ENCODE data around the gene IKBKE.

The IKBKE gene

DNA sequence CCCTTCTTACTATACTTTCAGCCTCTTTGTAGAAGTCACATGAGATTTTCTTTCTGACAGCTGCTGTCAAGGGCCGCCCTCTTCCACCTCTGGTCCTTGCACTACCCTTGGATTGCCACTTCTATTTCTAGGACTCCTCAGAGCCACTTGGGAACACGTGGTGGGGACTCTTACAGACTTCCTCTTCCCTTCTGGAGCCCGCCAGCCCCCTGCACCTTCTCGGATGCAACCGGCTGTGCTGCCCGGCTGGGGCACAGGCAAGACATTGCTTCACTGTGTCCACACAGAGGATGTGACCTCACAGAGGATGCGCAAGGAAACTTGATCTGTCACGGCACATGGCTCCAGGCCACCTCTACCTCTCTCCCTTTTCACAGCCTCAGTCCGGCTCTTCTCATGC, 2.4 kb upstream of the IKBKE start:
- H3K27ac ChIP-seq = no peak overlapping the region
- TF ChIP-seq ZFX (IDR thresholded peaks at IDR 0.05; ENCODE audit: borderline replicate concordance) = no peak
- TF ChIP-seq, protein P1, sequence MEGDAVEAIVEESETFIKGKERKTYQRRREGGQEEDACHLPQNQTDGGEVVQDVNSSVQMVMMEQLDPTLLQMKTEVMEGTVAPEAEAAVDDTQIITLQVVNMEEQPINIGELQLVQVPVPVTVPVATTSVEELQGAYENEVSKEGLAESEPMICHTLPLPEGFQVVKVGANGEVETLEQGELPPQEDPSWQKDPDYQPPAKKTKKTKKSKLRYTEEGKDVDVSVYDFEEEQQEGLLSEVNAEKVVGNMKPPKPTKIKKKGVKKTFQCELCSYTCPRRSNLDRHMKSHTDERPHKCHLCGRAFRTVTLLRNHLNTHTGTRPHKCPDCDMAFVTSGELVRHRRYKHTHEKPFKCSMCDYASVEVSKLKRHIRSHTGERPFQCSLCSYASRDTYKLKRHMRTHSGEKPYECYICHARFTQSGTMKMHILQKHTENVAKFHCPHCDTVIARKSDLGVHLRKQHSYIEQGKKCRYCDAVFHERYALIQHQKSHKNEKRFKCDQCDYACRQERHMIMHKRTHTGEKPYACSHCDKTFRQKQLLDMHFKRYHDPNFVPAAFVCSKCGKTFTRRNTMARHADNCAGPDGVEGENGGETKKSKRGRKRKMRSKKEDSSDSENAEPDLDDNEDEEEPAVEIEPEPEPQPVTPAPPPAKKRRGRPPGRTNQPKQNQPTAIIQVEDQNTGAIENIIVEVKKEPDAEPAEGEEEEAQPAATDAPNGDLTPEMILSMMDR (IDR thresholded peaks at IDR 0.05) = no peak

DNA sequence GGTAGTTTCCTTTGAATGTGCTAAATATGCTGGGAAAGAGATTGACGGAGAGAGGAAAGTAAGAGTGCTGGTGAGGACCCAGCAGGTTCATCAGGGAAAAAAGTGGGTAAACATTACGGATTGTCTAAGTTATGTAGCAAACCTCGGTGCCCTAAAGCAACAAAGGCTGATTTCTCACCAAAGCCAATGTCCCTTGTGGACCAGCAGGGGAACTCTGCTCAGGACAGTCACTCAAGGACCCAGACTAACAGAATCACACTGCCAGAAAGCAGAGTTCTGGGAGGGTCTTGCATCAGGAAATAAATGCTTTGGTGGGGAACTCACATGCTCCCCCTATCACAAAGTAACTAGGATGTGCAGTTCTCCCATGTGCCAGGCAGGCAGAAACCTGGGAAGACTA, 1.7 kb upstream of the IKBKE start:
- TF ChIP-seq, protein P1 (IDR thresholded peaks at IDR 0.05) = no peak
- no peak for TF ChIP-seq ZFX (IDR thresholded peaks at IDR 0.05; ENCODE audit: borderline replicate concordance)
- no peak overlapping the region for H3K27ac ChIP-seq

DNA sequence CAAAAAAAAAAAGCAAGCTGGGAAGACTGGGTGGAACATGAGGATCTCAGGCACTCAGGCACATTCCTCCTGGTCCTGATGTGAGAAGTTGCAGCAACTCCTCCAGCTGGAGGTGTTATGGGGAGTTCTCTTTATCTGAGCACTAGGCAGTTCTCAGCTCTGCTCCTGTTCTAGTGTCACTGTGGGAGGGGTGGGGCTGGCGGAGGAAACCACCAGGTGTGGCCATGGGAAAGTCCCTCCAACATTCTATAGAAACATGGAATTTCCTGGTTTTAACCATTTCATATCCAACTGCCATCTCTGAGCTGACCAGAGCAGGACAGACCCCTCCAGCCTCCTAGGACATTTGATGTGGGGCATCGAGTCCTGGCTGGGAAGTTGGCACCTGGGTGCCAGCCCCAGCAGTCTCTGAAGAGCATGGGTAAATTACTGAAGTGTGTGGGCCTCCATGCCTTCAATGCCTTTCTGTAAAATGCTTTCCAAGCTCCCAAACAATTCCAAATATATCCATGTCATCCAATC, 804 bp upstream of the IKBKE start:
- H3K27ac ChIP-seq = no peak overlapping the region
- TF ChIP-seq ZFX (IDR thresholded peaks at IDR 0.05; ENCODE audit: borderline replicate concordance) = no peak
- TF ChIP-seq, protein P1 (IDR thresholded peaks at IDR 0.05) = no peak

DNA sequence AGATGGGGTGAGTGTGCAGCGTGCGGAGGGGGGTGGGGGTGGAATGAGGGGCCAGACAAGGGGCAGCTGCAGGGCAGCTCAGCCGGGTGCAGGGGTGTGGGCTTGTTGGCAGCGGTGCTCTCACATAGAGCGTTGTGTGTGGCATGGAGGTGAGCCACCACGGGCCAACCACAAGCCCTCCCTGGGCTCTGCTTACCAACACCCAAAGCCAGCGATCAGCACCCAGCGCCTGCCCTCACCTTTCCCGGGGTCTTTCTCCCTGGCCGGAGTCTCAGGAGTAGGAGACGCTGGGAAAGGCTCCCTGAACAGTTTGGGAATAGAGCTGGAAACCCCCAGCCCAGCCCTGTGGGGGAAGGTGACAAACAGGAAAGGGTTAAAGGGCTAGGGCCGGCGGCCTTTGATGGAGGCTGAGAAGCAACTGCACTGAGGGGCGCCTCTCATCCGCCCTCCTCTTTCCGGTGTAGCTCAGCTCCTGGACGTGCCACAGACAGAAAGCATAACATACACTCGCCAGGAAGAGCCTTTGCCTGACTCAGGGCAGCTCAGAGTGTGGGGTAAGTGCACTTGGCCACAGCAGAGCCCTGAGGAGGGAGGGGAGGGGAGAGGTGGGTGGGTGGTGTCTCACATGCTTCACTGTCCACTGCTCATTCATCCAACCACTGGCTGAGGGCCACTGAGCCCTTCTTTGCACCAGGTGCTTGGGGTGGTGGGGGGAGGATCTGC, 577 bp downstream of the IKBKE start:
- TF ChIP-seq ZFX (IDR thresholded peaks at IDR 0.05; ENCODE audit: borderline replicate concordance) = no peak
- TF ChIP-seq, protein P1 (IDR thresholded peaks at IDR 0.05) = peak; percentile 11; the same call in 1 of the 2 replicates
- peak overlapping the region; percentile 31; the same call in 1 of the 2 replicates for H3K27ac ChIP-seq

DNA sequence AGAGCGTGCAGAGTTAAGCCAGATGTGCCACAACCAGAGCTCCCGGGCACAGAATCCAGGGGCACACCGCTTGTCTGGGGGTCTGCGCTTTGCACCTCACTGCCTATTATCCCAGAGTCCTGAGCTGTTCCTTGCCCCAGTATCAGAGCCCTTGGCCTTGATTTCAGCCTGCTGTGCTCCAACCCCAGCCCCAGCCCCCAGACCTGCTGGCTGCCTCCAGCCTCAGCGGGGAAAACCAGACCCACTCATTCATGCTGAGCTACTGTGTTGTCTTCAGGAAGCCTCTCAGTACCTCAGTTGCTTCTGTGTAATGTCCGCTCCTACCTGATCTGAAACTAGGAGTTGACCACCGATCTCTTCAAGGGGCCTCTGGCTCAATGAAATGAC, 1.1 kb downstream of the IKBKE start:
- no peak overlapping the region for H3K27ac ChIP-seq
- TF ChIP-seq ZFX (IDR thresholded peaks at IDR 0.05; ENCODE audit: borderline replicate concordance) = no peak
- TF ChIP-seq, protein P1 (IDR thresholded peaks at IDR 0.05) = no peak

DNA sequence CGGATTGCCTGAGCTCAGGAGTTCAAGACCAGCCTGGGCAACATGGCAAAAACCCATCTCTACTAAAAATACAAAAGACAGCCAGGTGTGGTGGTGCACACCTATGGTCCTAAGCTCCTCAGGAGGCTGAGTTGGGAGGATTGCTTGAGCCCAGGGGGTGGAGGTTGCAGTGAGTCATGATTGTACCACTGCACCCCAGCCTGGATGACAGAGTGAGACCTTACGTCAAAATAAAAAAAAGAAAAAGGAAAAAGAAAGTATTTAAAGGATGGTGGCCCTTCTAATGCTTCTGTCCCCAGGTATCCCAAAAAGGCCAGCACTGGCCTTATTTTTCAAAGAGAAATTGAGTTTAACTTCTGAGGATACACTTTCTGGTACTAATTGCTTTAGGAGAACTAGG, 1.7 kb downstream of the IKBKE start:
- no peak overlapping the region for H3K27ac ChIP-seq
- TF ChIP-seq, protein P1 (IDR thresholded peaks at IDR 0.05) = no peak
- no peak for TF ChIP-seq ZFX (IDR thresholded peaks at IDR 0.05; ENCODE audit: borderline replicate concordance)

DNA sequence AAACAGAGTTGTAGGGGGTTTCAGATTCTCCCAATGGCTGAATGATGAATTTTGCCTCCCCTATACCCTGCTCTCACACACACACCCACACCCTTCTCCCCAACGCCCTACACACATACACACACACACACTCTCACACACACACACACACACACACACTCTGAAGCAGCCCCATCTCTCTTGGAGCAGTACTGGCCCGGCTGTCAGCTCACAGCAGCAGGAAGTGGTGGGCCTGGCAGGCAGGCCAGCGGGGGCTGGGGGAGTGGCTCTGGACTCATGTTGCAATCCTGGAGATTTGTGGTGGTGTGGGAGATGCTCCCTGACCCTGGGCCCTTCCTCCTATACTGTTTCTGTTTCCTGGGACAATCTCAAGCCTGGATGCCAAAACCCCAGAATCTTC, 2.2 kb downstream of the IKBKE start:
- H3K27ac ChIP-seq = no peak overlapping the region
- TF ChIP-seq, protein P1 (IDR thresholded peaks at IDR 0.05) = no peak
- no peak for TF ChIP-seq ZFX (IDR thresholded peaks at IDR 0.05; ENCODE audit: borderline replicate concordance)

Measured in 22Rv1 (cell line).